ENCODE data around the gene TRPV6. TPM values are rescaled to one million over a fixed set of nuclear protein-coding genes. Genes with fewer than 3 reads are reported as not detected.

TRPV6 gene
- total RNA-seq, 1 donor from 2014 or later: 0.07 TPM

DNA sequence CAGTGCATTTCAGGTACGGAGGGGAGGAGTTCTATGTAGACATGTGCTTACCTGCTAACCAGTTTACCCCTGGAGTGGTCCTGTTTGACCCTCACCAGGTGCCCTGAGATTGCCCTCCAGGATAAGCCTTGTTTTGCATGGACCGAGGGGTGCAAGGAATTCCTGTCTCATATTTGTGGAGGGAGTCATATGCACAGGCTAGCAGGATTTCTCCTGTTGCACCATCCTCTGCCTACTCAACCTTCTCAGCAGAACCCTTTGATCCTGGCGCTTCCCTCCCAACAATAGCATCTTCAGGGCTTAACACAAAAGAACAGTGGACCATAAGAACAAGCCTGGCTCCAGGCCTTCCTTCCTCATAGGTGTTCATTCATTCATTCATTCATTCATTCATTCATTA lies 7.2 kb downstream of the TRPV6 start:
- no peaks in the 10 kb centered on the region for H3K4me1 Mint-ChIP-seq

GRCh38 chr7:142876991-142877910 lies 8.3 kb downstream of the TRPV6 start:
- Mint-ChIP-seq H3K9me3 (peaks cover 2% of the 10 kb centered on the region), H3K27ac (ENCODE audit: unreplicated experiment) (no peak overlapping the region), H3K27me3 (ENCODE audit: low read depth) (peaks cover 27% of the 10 kb centered on the region), H3K36me3 (ENCODE audit: low read depth) (no peaks in the 10 kb centered on the region), H3K4me3 (no peak overlapping the region), H3K4me1 (no peaks in the 10 kb centered on the region)
- TF ChIP-seq, protein P1, sequence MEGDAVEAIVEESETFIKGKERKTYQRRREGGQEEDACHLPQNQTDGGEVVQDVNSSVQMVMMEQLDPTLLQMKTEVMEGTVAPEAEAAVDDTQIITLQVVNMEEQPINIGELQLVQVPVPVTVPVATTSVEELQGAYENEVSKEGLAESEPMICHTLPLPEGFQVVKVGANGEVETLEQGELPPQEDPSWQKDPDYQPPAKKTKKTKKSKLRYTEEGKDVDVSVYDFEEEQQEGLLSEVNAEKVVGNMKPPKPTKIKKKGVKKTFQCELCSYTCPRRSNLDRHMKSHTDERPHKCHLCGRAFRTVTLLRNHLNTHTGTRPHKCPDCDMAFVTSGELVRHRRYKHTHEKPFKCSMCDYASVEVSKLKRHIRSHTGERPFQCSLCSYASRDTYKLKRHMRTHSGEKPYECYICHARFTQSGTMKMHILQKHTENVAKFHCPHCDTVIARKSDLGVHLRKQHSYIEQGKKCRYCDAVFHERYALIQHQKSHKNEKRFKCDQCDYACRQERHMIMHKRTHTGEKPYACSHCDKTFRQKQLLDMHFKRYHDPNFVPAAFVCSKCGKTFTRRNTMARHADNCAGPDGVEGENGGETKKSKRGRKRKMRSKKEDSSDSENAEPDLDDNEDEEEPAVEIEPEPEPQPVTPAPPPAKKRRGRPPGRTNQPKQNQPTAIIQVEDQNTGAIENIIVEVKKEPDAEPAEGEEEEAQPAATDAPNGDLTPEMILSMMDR (conservative IDR thresholded peaks at IDR 0.05): no peak
- DNase-seq (ENCODE audit: low read depth, low spot score): no peak

More for the DNA sequence above, 7.2 kb downstream of the TRPV6 start:
- no peak for DNase-seq (ENCODE audit: low read depth, low spot score)
- no peaks in the 10 kb centered on the region for H3K36me3 Mint-ChIP-seq (ENCODE audit: low read depth)
- no peak overlapping the region for H3K4me3 Mint-ChIP-seq
- TF ChIP-seq, protein P1 (conservative IDR thresholded peaks at IDR 0.05): no peak
- peaks cover 34% of the 10 kb centered on the region for H3K27me3 Mint-ChIP-seq (ENCODE audit: low read depth)
- peaks cover 2% of the 10 kb centered on the region for H3K9me3 Mint-ChIP-seq
- H3K27ac Mint-ChIP-seq (ENCODE audit: unreplicated experiment): no peak overlapping the region

GRCh38 chr7:142876236-142876960 lies 9.1 kb downstream of the TRPV6 start:
- no peak overlapping the region for H3K4me3 Mint-ChIP-seq
- H3K27me3 Mint-ChIP-seq (ENCODE audit: low read depth): peaks cover 21% of the 10 kb centered on the region
- no peaks in the 10 kb centered on the region for H3K4me1 Mint-ChIP-seq
- TF ChIP-seq, protein P1 (conservative IDR thresholded peaks at IDR 0.05): no peak
- DNase-seq (ENCODE audit: low read depth, low spot score): no peak
- no peaks in the 10 kb centered on the region for H3K36me3 Mint-ChIP-seq (ENCODE audit: low read depth)
- no peak overlapping the region for H3K27ac Mint-ChIP-seq (ENCODE audit: unreplicated experiment)
- H3K9me3 Mint-ChIP-seq: peaks cover 2% of the 10 kb centered on the region

DNA sequence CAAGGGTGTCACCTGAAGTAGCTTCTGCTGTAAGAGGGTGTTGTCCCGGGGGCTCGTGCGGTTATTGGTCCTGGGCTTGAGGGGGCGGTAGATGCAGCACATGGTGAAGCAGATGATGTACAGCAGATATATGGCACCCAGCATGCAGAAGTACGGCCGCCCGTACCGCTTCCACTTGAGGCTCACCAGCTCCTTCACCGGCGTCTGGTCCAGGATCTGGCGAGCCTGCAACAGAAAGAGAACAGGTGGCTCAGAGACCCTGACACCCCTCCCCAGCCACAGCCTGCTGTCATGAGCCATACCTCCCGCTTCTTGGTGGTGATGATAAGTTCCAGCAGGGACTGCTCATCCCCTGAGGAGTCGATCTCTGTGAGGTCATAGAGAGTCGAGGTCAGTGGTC lies 10.1 kb downstream of the TRPV6 start:
- peaks cover 2% of the 10 kb centered on the region for H3K9me3 Mint-ChIP-seq
- H3K36me3 Mint-ChIP-seq (ENCODE audit: low read depth): no peaks in the 10 kb centered on the region
- H3K4me3 Mint-ChIP-seq: no peak overlapping the region
- H3K27ac Mint-ChIP-seq (ENCODE audit: unreplicated experiment): no peak overlapping the region
- no peaks in the 10 kb centered on the region for H3K4me1 Mint-ChIP-seq
- TF ChIP-seq, protein P1 (conservative IDR thresholded peaks at IDR 0.05): no peak
- no peak for DNase-seq (ENCODE audit: low read depth, low spot score)
- H3K27me3 Mint-ChIP-seq (ENCODE audit: low read depth): peaks cover 17% of the 10 kb centered on the region

DNA sequence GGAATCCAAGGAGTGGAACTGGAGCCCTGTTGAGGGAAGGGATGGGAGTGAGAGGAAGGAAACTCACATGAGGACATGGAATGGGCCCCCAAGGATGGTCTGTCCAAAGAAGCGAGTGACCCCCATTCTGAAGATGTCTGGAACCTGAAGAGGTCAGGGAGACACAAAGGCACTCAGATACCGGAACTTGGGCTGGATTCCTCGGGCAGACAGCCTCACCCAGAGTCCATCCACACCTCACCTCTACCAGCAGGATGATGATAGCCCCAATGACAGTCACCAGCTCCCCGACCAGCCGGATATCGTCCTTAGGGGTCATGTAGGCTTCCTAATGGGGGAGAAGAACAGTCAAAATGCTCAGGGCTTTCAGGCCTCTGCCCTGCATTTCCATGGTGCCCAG lies 10.7 kb downstream of the TRPV6 start:
- H3K36me3 Mint-ChIP-seq (ENCODE audit: low read depth): peaks cover 2% of the 10 kb centered on the region
- TF ChIP-seq, protein P1 (conservative IDR thresholded peaks at IDR 0.05): no peak
- H3K27me3 Mint-ChIP-seq (ENCODE audit: low read depth): peaks cover 11% of the 10 kb centered on the region
- H3K9me3 Mint-ChIP-seq: peaks cover 2% of the 10 kb centered on the region
- H3K4me3 Mint-ChIP-seq: no peak overlapping the region
- no peak for DNase-seq (ENCODE audit: low read depth, low spot score)
- no peaks in the 10 kb centered on the region for H3K4me1 Mint-ChIP-seq
- H3K27ac Mint-ChIP-seq (ENCODE audit: unreplicated experiment): no peak overlapping the region
